GM12878 (cell line): Measurements from ENCODE around the gene TMEM238L. TPM values are rescaled to one million over a fixed set of nuclear protein-coding genes. Genes with fewer than 3 reads are reported as not detected.

Experiments
- BCL11A ChIP-seq: IDR thresholded peaks from 2 replicates; pipeline ENCODE4 v1.6.1; 2011; ENCODE audit warnings: low read depth, low read length
- FOXK2 ChIP-seq: fragments of 450-650 bp; IDR thresholded peaks from 2 replicates; pipeline ENCODE4 v1.6.1; 2017; ENCODE audit warnings: mild to moderate bottlenecking, moderate library complexity
- KAT2A ChIP-seq: conservative IDR thresholded peaks from 2 replicates; pipeline ENCODE4 v1.6.1; 2011; ENCODE audit warnings: low read depth, low read length; ENCODE audit not compliant: control insufficient read depth
- NFYA ChIP-seq: IDR thresholded peaks from 2 replicates; pipeline ENCODE4 v1.6.1; 2011; ENCODE audit warnings: low read depth, mild to moderate bottlenecking, low read length, improper control_type of control experiment, borderline replicate concordance
- NR2C2 ChIP-seq: IDR thresholded peaks from 2 replicates; pipeline ENCODE4 v1.6.1; 2011; ENCODE audit warnings: borderline replicate concordance, low read depth; ENCODE audit not compliant: control insufficient read depth, insufficient read length
- NRF1 ChIP-seq: conservative IDR thresholded peaks from 2 replicates; pipeline ENCODE4 v1.6.1; 2011; ENCODE audit warnings: mild to moderate bottlenecking, low read depth, low read length, improper control_type of control experiment
- polyA plus RNA-seq, 11 experiments: library from polyadenylated mRNA; depleted of rRNA in 4 of 11; unstranded in 6 of 11; stranded (reverse) in 5 of 11; fragments of >200 nt; fragmentation: Nextera tagmentation in 4 of 11; fragmentation: Illumina TruSeq in 1 of 11; extraction: Ambion mirVana in 4 of 11; extraction: Trizol in 1 of 11; gene quantifications; 1 replicate in 1 of 11; 2 replicates in 10 of 11; pipeline versions ENCODE4 v1.2.1 to v1.2.3, GENCODE V29; 2011 to 2016; ENCODE audit warnings: inconsistent platforms in 2 of 11, missing spikeins in 2 of 11, low read depth in 1 of 11
- total RNA-seq, 4 experiments: library from RNA; depleted of rRNA in 3 of 4; stranded (reverse); fragments of >200 nt in 3 of 4; fragmentation: Illumina TruSeq in 1 of 4; extraction: Trizol in 1 of 4; gene quantifications; 2 replicates each; pipeline versions ENCODE4 v1.2.1 to v1.2.3, GENCODE V29; 2013 to 2021
- TF ChIP-seq, protein P1 (sequence below): fragments of 450-650 bp; conservative IDR thresholded peaks from 2 replicates; pipeline ENCODE4 v1.6.1; 2017; ENCODE audit warnings: mild to moderate bottlenecking, moderate library complexity
- TF ChIP-seq, protein P2 (sequence below): fragments of 450-650 bp; IDR thresholded peaks from 2 replicates; pipeline ENCODE4 v1.6.1; 2016; ENCODE audit warnings: mild to moderate bottlenecking

TMEM238L gene
- total and polyA plus RNA-seq, 10 of the 15 experiments (the other 5 are each of a cell fraction or from before 2014, with no cell fraction given): not detected

DNA sequence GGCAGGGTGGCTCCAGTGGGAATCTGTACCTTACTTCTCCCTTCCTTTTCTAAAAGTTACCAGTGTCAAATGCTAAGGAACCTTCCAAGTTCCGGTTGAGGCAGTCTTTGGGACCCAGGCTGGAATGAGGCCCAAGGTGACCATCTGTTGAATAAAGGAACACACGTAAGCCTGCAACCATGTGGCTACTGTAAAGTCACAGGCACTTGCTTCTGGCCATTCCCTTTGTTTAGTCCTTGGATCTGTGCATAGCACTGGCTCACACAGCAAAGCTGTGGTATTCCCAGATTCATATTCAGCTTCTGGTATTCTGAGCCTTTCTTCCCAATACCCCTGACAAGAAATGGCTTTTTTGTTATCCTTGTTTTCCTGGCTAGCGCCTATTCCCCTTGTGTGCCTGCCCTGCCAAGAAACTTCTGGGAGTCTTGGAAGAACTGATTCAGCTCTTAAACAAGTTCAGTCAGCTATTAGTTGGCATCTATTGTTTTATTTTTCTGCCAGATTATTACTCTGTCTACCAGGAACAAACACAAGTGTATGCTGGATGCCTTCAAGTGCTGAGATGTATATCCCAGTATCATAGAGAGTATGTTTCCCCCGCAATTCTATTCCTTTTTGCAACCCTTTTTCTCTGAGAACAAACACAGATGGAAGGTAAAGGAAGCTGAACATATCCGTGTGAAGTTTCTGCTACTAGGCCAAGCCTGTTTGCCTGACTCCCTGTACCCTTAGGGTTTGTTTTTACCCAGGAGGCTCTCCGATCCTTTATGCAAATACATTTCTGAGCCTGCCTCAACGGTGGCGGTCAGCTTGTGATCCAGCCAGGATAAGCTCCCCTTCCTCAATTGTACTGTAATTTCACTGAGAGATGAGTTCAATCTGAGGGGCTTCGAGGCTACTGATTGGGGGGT lies 13.2 kb downstream of the TMEM238L start (continued):
- no peak for TF ChIP-seq NRF1
- TF ChIP-seq KAT2A: no peak
- TF ChIP-seq NFYA: no peak
- TF ChIP-seq NR2C2: no peak
- no peak for TF ChIP-seq BCL11A
- no peak for TF ChIP-seq FOXK2
- TF ChIP-seq, protein P1, sequence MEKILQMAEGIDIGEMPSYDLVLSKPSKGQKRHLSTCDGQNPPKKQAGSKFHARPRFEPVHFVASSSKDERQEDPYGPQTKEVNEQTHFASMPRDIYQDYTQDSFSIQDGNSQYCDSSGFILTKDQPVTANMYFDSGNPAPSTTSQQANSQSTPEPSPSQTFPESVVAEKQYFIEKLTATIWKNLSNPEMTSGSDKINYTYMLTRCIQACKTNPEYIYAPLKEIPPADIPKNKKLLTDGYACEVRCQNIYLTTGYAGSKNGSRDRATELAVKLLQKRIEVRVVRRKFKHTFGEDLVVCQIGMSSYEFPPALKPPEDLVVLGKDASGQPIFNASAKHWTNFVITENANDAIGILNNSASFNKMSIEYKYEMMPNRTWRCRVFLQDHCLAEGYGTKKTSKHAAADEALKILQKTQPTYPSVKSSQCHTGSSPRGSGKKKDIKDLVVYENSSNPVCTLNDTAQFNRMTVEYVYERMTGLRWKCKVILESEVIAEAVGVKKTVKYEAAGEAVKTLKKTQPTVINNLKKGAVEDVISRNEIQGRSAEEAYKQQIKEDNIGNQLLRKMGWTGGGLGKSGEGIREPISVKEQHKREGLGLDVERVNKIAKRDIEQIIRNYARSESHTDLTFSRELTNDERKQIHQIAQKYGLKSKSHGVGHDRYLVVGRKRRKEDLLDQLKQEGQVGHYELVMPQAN: no peak
- TF ChIP-seq, protein P2, sequence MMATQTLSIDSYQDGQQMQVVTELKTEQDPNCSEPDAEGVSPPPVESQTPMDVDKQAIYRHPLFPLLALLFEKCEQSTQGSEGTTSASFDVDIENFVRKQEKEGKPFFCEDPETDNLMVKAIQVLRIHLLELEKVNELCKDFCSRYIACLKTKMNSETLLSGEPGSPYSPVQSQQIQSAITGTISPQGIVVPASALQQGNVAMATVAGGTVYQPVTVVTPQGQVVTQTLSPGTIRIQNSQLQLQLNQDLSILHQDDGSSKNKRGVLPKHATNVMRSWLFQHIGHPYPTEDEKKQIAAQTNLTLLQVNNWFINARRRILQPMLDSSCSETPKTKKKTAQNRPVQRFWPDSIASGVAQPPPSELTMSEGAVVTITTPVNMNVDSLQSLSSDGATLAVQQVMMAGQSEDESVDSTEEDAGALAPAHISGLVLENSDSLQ: no peak
